K562 (cell line): ENCODE measurements around the gene NTNG1. TPM values are rescaled to one million over a fixed set of nuclear protein-coding genes. Genes with fewer than 3 reads are reported as not detected.

ENCODE experiments used
- ATAC-seq: fragments of 200-7000 bp; cut with Tn5 transposase; 3 replicates; pipeline ENCODE4 v1.9.1; 2020; ENCODE audit warnings: moderate library complexity
- BruUV-seq: library from RNA; stranded (reverse); fragments of 400-500 nt; replicated peaks from 2 replicates; lab custom pipeline; 2021; lab: Mats Ljungman, UMichigan
- CTCF ChIA-PET: fragments of 300-600 bp; formaldehyde crosslinking; extraction: SDS; loops from one replicate; lab custom pipeline; 2021; ENCODE audit warnings: low intra/inter-chr PET ratio; lab: Yijun Ruan, JAX
- POLR2A ChIA-PET: fragments of 300-600, 350-650 bp; sonication (Branson Sonifier 250); formaldehyde crosslinking; extraction: SDS; loops from one replicate; lab custom pipeline; 2021; ENCODE audit warnings: antibody characterized with exemption, inconsistent platforms; lab: Yijun Ruan, JAX
- DNase-seq, 4 experiments: peaks; one replicate each; pipeline versions ENCODE4 v3.0.0 to v3.0.0-alpha.2; 2011 to 2018; ENCODE audit warnings: low spot score in 3 of 4, mixed read lengths in 3 of 4; ENCODE audit errors: extremely low read depth in 1 of 4
- FAIRE-seq: peaks from 2 replicates; lab custom pipeline; 2011; peaks lifted over from hg19 to GRCh38; lab: Jason Lieb, UNC
- H2AFZ ChIP-seq: 2 replicates; pipeline ENCODE4 v1.6.0; 2011; ENCODE audit warnings: low read depth, low read length, control low read depth, inconsistent platforms
- H3K27ac ChIP-seq: fragments of 200-600 bp; 3 replicates; pipeline ENCODE4 v1.8.0; 2011; ENCODE audit warnings: low read depth, mild to moderate bottlenecking, control low read depth, inconsistent platforms, low read length, moderate library complexity, mixed read lengths; ENCODE audit errors: extremely low read depth
- H3K27me3 ChIP-seq, 2 experiments: fragments of 300-600 bp in 1 of 2; 2 replicates in 1 of 2; 3 replicates in 1 of 2; pipeline versions ENCODE4 v1.6.0 to v1.8.0; 2011; ENCODE audit warnings: inconsistent platforms in 2 of 2, low read length in 2 of 2, mild to moderate bottlenecking in 1 of 2, mixed read lengths in 1 of 2, moderate library complexity in 1 of 2; ENCODE audit not compliant: control insufficient read depth in 2 of 2, insufficient read depth in 2 of 2
- H3K36me3 ChIP-seq: fragments of 300-600 bp; 3 replicates; pipeline ENCODE4 v1.8.0; 2011; ENCODE audit warnings: mild to moderate bottlenecking, low read length, inconsistent platforms; ENCODE audit not compliant: control insufficient read depth, insufficient read depth
- H3K4me1 ChIP-seq, 2 experiments: fragments of 200-600 bp in 1 of 2; replicated peaks in 1 of 2; 2 replicates in 1 of 2; 3 replicates in 1 of 2; pipeline versions ENCODE4 v1.5.1 to v1.8.0; 2011; ENCODE audit warnings: inconsistent platforms in 2 of 2, low read length in 2 of 2, mild to moderate bottlenecking in 1 of 2, mixed read lengths in 1 of 2, moderate library complexity in 1 of 2; ENCODE audit not compliant: control insufficient read depth in 2 of 2, insufficient read depth in 2 of 2
- H3K4me2 ChIP-seq: 2 replicates; pipeline ENCODE4 v1.6.1; 2011; ENCODE audit warnings: low read length, control low read depth, inconsistent platforms, mixed read lengths; ENCODE audit not compliant: insufficient read depth
- H3K4me3 ChIP-seq: fragments of 200-600 bp; sonication (generic), shearing (Covaris generic); 2 replicates; pipeline ENCODE4 v1.5.1; 2016; ENCODE audit warnings: control low read depth, inconsistent platforms
- H3K79me2 ChIP-seq: fragments of 200-600 bp; 3 replicates; pipeline ENCODE4 v1.8.0; 2011; ENCODE audit warnings: low read length, inconsistent platforms; ENCODE audit not compliant: control insufficient read depth, insufficient read depth
- H3K9ac ChIP-seq, 2 experiments: 2 replicates each; pipeline versions ENCODE4 v1.6.0 to v1.6.1; 2011; ENCODE audit warnings: low read depth in 2 of 2, low read length in 2 of 2, control low read depth in 1 of 2, inconsistent platforms in 1 of 2, mild to moderate bottlenecking in 1 of 2, mixed read lengths in 1 of 2; ENCODE audit not compliant: insufficient read depth in 1 of 2
- H3K9me1 ChIP-seq: one replicate; pipeline ENCODE4 v1.6.0; 2011; ENCODE audit warnings: inconsistent platforms, mild to moderate bottlenecking, low read length, moderate library complexity; ENCODE audit not compliant: control insufficient read depth, insufficient read depth
- H3K9me3 ChIP-seq: replicated peaks from 2 replicates; pipeline ENCODE4 v1.5.1; 2011; ENCODE audit warnings: low read depth, low read length, inconsistent platforms; ENCODE audit not compliant: control insufficient read depth, insufficient read depth
- H4K20me1 ChIP-seq: replicated peaks from 2 replicates; pipeline ENCODE4 v1.6.1; 2011; ENCODE audit warnings: low read length, inconsistent platforms, mixed read lengths; ENCODE audit not compliant: control insufficient read depth, insufficient read depth
- CEBPZ ChIP-seq: fragments of 150-350 bp; IDR thresholded peaks from 2 replicates; pipeline ENCODE4 v1.6.1; 2014; ENCODE audit warnings: low read depth, mild to moderate bottlenecking, low read length, borderline replicate concordance
- ETV5 ChIP-seq: sonication (generic); formaldehyde crosslinking; IDR thresholded peaks from 2 replicates; pipeline ENCODE4 v1.4.0; 2020; ENCODE audit warnings: low read depth, mild to moderate bottlenecking, missing genetic modification reagents
- FOXK2 ChIP-seq, 2 experiments: fragments of 450-650 bp; IDR thresholded peaks in 1 of 2; conservative IDR thresholded peaks in 1 of 2; 2 replicates each; pipeline ENCODE4 v1.6.1; 2016; ENCODE audit warnings: low read depth in 2 of 2, mild to moderate bottlenecking in 1 of 2
- HDAC6 ChIP-seq: IDR thresholded peaks from 2 replicates; pipeline ENCODE4 v1.6.1; 2012; ENCODE audit warnings: low read depth, mild to moderate bottlenecking, control low read depth, inconsistent platforms, low read length, moderate library complexity
- JUND ChIP-seq, 2 experiments: IDR thresholded peaks; 2 replicates in 1 of 2; 3 replicates in 1 of 2; pipeline ENCODE4 v1.6.1; 2011; ENCODE audit warnings: borderline replicate concordance in 2 of 2, low read depth in 2 of 2, low read length in 2 of 2, improper control_type of control experiment in 1 of 2, missing biosample characterization in 1 of 2, missing genetic modification characterization in 1 of 2, missing genetic modification reagents in 1 of 2
- KLF6 ChIP-seq: fragments of 250-450 bp; sonication (Bioruptor Pico); IDR thresholded peaks from 2 replicates; pipeline ENCODE4 v1.4.0; 2020; ENCODE audit warnings: mild to moderate bottlenecking, moderate library complexity, borderline replicate concordance
- MYC ChIP-seq, 2 experiments: fragments of 250-450 bp in 1 of 2; sonication (Bioruptor Pico) in 1 of 2; IDR thresholded peaks; 2 replicates each; pipeline versions ENCODE4 v1.5.1 to v1.6.1; 2012 to 2021; ENCODE audit warnings: low read depth in 2 of 2, borderline replicate concordance in 1 of 2, improper control_type of control experiment in 1 of 2, low read length in 1 of 2, mild to moderate bottlenecking in 1 of 2, moderate library complexity in 1 of 2
- NBN ChIP-seq: fragments of 450-650 bp; IDR thresholded peaks from 2 replicates; pipeline ENCODE4 v1.6.1; 2016; ENCODE audit warnings: low read depth, mild to moderate bottlenecking
- POLR3G ChIP-seq: IDR thresholded peaks from 2 replicates; pipeline ENCODE4 v1.6.1; 2011; ENCODE audit not compliant: insufficient read length, insufficient replicate concordance; ENCODE audit errors: extremely low read depth
- SAFB ChIP-seq: fragments of 200-400 bp; formaldehyde crosslinking; IDR thresholded peaks from 2 replicates; pipeline ENCODE4 v1.6.1; 2017; ENCODE audit warnings: low read depth, low read length, borderline replicate concordance
- TAF1 ChIP-seq: IDR thresholded peaks from 2 replicates; pipeline ENCODE4 v1.6.1; 2011; ENCODE audit warnings: mild to moderate bottlenecking, low read length, moderate library complexity; ENCODE audit not compliant: insufficient read depth, control insufficient read depth, severe bottlenecking; ENCODE audit errors: extremely low read depth
- TFAP4 ChIP-seq: sonication (generic); formaldehyde crosslinking; IDR thresholded peaks from 2 replicates; pipeline ENCODE4 v1.8.0; 2022; ENCODE audit warnings: missing genetic modification reagents, mild to moderate bottlenecking, moderate library complexity, borderline replicate concordance
- THRA ChIP-seq: fragments of 450-650 bp; IDR thresholded peaks from 2 replicates; pipeline ENCODE4 v1.6.1; 2017; ENCODE audit warnings: mild to moderate bottlenecking, moderate library complexity
- ZNF174 ChIP-seq: fragments of 250-450 bp; sonication (Bioruptor Pico); IDR thresholded peaks from 2 replicates; pipeline ENCODE4 v1.4.0; 2020; ENCODE audit warnings: mild to moderate bottlenecking
- ZNF57 ChIP-seq: fragments of 450-650 bp; formaldehyde crosslinking; IDR thresholded peaks from 2 replicates; pipeline ENCODE4 v1.4.0; 2020; ENCODE audit warnings: mild to moderate bottlenecking, moderate library complexity
- WGBS: fragments of 100-300 bp; shearing (Covaris generic); methylation state at CpG from one replicate; pipeline ENCODE4 v1.1.6; 2016; ENCODE audit warnings: low coverage, mixed read lengths; ENCODE audit not compliant: insufficient coverage; ENCODE audit errors: missing lambda C conversion rate; 5-methylcytosine and 5-hydroxymethylcytosine counted together
- in situ Hi-C: fragments of 300-500 bp; cut with MboI; formaldehyde crosslinking; loops from 4 replicates; pipeline ENCODE4 v1.15.0; 2018; ENCODE audit warnings: inconsistent platforms, mixed read lengths
- intact Hi-C: fragments of 100-400 bp; cut with micrococcal nuclease; formaldehyde crosslinking; loops from 2 replicates; pipeline ENCODE4 v1.14.2; 2022
- polyA plus RNA-seq, 8 experiments: library from polyadenylated mRNA; depleted of rRNA in 4 of 8; stranded (reverse) in 5 of 8; unstranded in 3 of 8; fragments of >200 nt; fragmentation: Nextera tagmentation in 2 of 8; fragmentation: Illumina TruSeq in 1 of 8; extraction: Ambion mirVana in 2 of 8; extraction: Trizol in 1 of 8; gene quantifications; 2 replicates each; pipeline versions ENCODE4 v1.2.1 to v1.2.3, GENCODE V29; 2011 to 2014; ENCODE audit warnings: inconsistent platforms in 1 of 8, missing spikeins in 1 of 8
- total RNA-seq, 7 experiments: library from RNA; depleted of rRNA in 6 of 7; stranded (reverse); fragments of >200 nt in 6 of 7; fragmentation: Illumina TruSeq in 2 of 7; extraction: Trizol in 2 of 7; gene quantifications; 2 replicates each; pipeline versions ENCODE4 v1.2.1 to v1.2.3, GENCODE V29; 2011 to 2021; ENCODE audit warnings: low replicate concordance in 1 of 7
- TF ChIP-seq, protein P1 (sequence below): fragments of 250-450 bp; sonication (Bioruptor Pico); IDR thresholded peaks from 2 replicates; pipeline ENCODE4 v1.6.1; 2021; ENCODE audit warnings: mild to moderate bottlenecking

Gene NTNG1
- total and polyA plus RNA-seq, 9 of the 15 experiments (the other 6 are each of a cell fraction or from before 2014, with no cell fraction given) = not detected

DNA sequence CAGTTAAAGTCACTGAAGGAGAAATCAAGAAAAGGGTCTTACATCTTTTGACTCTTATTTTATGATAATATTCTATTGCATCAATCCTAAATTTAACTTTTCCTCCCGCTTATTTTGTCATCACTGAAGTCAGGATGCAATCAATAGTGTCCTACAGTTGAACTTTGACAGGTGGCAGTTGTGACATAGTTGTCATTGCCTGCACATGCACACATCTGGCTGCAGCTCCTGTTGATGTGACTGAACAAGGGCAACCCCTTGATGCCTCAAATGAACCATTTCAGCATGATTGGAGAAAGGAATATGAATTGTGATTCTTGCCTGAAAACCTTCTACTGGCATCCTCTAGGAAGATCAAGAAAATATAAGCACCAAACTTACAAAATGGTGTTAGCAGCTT lies 157.7 kb downstream of the NTNG1 start:
- WGBS = 0% methylated on average over 1 of the region's 1 CpG
- DNase-seq = no peak
- Histone ChIP-seq H3K4me1 (no peaks in the 10 kb centered on the region), H3K9ac (no peak overlapping the region), H3K36me3 (no peaks in the 10 kb centered on the region), H3K27me3 (no peaks in the 10 kb centered on the region), H4K20me1 (no peaks in the 10 kb centered on the region), H3K4me2 (no peak overlapping the region), H2AFZ (no peak overlapping the region), H3K9me1 (no peaks in the 10 kb centered on the region), H3K27ac (no peak overlapping the region), H3K9me3 (peaks cover 2% of the 10 kb centered on the region; the same call in 1 of the 2 replicates), H3K4me3 (no peak overlapping the region), H3K79me2 (no peaks in the 10 kb centered on the region)
- in situ Hi-C loops (no loop called here), intact Hi-C loops (no loop called here)
- no TSS peak for BruUV-seq
- POLR2A ChIA-PET = no interaction called here
- CTCF ChIA-PET = no interaction called here
- no peak for ATAC-seq
- FAIRE-seq = no peak
- TF ChIP-seq FOXK2 (conservative IDR thresholded peaks at IDR 0.05 in 1 of 2, IDR thresholded peaks at IDR 0.05 in 1 of 2; ENCODE audit: low read depth in 2 of 2) (no peak), SAFB (no peak), NBN (no peak), MYC (IDR thresholded peaks at IDR 0.05; ENCODE audit: low read depth, low read length) (no peak), MYC (CRISPR knock-in tag; IDR thresholded peaks at IDR 0.05; ENCODE audit: borderline replicate concordance, low read depth) (no peak), TAF1 (no peak), THRA (no peak), TFAP4 (CRISPR knock-in tag) (no peak), POLR3G (no peak), KLF6 (no peak), ZNF57 (CRISPR knock-in tag) (no peak), CEBPZ (no peak), JUND (IDR thresholded peaks at IDR 0.05; ENCODE audit: borderline replicate concordance, low read depth, low read length) (no peak), JUND (tag; IDR thresholded peaks at IDR 0.05; ENCODE audit: borderline replicate concordance, low read depth, low read length) (no peak), ZNF174 (CRISPR knock-in tag) (no peak), HDAC6 (no peak), ETV5 (no peak)
- TF ChIP-seq, protein P1, sequence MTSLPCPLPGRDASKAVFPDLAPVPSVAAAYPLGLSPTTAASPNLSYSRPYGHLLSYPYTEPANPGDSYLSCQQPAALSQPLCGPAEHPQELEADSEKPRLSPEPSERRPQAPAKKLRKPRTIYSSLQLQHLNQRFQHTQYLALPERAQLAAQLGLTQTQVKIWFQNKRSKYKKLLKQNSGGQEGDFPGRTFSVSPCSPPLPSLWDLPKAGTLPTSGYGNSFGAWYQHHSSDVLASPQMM (CRISPR knock-in tag) = no peak
